CD4-positive, alpha-beta T cell treated with Interleukin-17A for 4 hours (primary cell): ENCODE data around the gene CCDC127.

Source experiments
- DNase-seq: peaks from one replicate; pipeline ENCODE4 v3.0.0-alpha.2; 2020; ENCODE audit warnings: mixed read lengths

CCDC127 gene

DNA sequence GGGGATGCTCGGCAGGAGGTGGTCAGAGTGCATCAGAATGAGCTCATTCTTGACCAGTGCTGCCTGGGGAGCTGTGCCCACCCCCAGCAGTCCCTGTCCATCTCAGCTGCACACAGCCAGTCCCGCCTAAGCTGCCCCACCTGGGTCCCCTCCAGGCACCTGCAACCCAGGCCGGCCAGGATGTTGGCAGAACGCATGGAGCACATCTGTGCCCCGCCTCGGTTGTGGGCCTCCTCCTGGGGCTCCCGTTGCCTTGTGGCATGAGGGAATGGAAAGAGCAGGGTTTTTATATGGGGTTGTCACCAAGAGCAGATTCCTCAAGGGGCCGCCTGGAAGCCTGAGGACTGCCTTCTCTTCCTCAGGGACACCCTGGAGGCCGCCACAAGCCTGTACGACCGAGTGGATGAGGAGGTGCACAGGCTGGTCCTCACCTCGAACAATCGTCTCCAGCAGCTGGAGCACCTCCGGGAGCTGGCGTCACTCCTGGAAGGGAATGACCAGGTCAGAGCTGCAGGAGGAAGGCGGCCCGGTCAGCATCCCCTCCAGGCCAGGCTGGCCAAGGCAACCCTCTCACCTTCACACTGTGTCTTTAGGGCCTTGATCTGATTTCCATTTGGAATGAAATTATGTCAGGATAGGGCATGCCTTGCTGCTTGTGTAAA is 61.4 kb downstream of the CCDC127 start:
- DNase-seq = no peak

DNA sequence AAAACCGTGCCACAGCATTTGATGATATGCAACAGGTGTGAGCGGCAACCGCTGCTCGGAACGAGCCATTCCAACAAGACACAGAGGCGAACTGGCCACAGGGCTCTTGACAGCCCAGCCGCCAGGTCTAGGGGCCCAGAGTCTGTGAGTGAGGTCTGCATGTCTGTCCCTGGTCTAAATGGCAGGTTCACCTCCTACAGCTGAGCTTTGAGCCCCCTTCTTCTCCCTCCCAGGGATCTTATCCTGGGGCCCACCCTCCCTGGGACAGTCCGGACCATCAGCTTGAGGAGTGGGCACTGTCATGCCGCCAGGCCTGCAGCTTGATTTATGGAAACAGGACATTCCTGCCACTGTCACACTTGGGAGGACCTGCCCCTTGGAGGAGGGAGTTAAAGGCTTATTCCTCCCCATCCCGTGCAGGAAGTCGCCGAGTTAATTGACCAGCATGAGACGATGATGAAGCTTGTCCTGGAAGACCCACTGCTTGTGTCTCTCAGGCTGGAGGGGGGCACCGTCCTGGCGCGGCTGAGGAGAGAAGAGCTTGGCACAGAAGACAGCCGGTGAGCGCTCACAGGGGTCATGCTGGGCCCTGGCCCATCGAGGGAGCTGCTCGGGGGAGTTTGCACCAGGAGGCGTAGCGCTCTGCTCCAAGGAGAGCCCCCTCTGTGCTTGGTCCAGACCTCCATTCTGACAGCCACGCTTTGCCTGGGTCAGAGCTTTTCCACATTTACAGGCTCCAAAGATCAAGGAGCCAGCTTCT is 62.1 kb downstream of the CCDC127 start:
- DNase-seq = no peak

DNA sequence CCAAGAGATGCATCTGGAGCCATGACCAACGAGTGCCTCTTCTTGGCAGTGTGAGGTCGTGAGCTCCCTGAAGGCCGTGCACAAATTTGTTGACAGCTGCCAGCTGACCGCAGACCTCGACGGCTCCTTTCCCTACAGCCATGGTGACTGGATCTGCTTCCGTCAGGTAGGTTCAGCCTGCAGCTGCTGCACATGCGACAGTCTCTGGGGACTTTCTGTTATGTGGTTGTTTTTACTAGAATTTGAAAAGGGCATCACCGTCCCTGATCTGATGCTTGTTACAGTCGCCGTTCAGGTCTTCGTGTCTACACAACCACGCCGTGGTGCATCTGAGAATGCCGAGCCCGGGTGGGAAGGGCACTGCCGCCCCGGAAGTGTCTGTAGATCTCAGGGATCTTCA is 63.1 kb downstream of the CCDC127 start:
- no peak for DNase-seq

DNA sequence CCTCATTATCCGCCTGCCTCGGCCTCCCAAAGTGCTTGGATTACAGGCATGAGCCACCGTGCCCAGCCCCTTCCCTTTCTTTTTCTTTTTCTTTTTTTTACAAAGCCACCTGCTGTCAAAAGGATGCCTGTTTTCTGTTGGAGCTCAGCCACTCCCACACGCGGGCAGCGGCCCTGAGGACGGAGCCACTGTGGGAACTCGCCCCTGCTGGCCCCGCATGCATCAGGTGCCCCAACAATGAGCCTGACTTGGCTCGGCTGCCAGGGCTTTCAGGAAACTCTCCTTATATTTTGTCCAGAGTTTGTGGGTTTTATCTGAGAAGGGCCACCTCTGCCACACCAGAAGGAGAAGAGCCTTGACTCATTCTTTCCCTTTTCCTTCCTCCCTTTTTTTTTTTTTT is 63.7 kb downstream of the CCDC127 start:
- no peak for DNase-seq

DNA sequence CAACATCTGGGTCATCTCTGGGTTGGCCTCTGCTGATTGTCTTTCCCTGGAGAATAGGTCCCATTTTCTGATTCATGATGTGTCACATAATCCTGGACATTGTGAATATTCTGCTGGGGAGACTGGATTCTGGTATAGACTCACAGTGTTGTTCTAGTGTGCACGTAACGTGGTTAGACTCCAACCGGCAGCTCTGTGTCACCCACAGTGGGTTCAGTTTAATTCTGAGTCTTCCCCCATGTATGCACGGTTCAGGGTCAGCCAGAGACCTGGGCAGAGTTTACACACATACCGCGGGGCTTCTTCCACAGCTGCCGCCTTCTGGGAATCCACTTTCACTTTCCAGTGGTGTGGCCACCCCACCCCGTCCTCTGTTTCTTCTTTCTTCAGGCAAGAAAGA is 64.7 kb downstream of the CCDC127 start:
- no peak for DNase-seq

- DNase-seq = no peak
Observed at GRCh38 chr5:152077-152476, 65.9 kb downstream of the CCDC127 start.

DNA sequence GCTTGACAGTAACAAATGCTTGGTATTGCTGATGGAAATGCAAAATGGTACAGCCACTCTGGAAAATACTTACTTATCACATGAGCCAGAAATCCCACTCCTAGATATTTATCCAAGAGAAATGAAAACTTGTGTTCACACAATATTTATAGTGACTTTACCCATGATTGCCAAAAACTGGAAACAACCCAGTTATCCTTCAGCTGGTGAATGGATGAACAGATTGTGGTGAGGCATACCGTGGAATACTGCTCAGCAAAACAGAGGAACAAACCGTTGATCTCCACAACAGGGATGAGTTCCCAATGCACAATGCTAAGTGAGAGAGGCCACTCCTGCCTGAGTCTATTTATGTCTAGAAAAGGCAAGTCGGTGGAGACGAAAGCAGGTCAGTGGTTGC is 67.2 kb downstream of the CCDC127 start:
- no peak for DNase-seq

DNA sequence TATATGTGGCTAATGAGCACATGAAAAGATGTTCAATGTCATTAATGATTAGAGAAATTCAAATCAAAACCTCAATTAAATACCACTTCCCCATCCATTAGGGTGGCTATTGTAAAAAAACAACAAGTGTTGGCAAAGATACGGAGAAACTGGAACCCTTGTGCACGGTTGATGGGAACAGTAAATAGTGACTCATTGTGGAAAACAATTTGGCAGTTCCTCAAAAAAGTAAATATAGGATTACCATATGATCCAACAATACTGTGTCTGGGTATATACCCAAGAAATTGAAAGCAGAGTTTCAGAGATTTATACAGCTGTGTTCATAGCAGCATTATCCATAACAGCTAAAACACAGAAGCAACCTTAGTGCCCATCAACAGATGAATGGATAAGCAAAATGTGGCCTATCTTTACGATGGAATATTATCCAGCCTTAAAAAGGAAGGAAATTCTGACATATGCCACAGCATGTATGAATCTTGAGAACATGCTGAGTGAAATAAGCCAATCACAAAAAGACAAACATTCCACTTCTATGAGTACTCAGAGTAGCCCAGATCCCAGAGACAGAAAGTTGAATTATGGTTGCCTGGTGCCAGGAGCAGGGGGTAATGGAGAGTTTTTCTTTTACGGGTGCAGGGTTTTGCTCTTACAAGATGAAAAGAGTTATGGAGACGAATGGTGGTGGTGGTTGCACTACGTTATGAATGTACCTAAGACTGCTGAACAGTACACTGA is 68.0 kb downstream of the CCDC127 start:
- DNase-seq = no peak

DNA sequence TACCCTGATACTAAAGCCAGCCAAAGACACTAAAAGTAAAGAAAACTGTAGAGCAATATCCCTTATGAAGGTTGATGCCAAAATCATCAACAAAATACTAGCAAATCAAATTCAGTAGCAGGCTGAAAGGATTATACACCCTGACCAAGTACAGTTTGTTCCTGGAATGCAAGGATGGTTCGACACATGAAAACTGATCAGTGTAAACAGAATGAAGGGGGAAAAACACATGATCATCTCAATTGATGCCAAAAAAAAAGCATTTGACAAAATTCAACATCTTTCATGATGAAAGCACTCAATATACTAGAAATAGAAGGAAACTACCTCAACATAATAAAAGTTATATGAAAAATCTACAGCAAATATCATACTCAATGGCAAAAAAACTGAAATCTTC is 70.2 kb downstream of the CCDC127 start:
- DNase-seq = no peak
